Measurements from ENCODE around the gene STPG3. TPM values are rescaled to one million over a fixed set of nuclear protein-coding genes. Genes with fewer than 3 reads are reported as not detected.

STPG3 gene
- total and polyA plus RNA-seq, 2 of the 13 experiments (the other 11 are each of a cell fraction or from before 2014, with no cell fraction given) = not detected

GRCh38 chr9:137250329-137251193 lies 525 bp upstream of the STPG3 start (continued):
- TF ChIP-seq THAP9 (CRISPR knock-in tag; IDR thresholded peaks at IDR 0.05; ENCODE audit: borderline replicate concordance) (no peak), KDM4B (CRISPR knock-in tag; IDR thresholded peaks at IDR 0.05) (no peak), ZNF33A (CRISPR knock-in tag; IDR thresholded peaks at IDR 0.05; ENCODE audit: borderline replicate concordance) (no peak), MEF2D (CRISPR knock-in tag; IDR thresholded peaks at IDR 0.05) (no peak), ZNF546 (CRISPR knock-in tag; conservative IDR thresholded peaks at IDR 0.05) (no peak), ZC3H13 (CRISPR knock-in tag; IDR thresholded peaks at IDR 0.05) (no peak), IKZF1 (IDR thresholded peaks at IDR 0.05) (no peak), HOXD1 (CRISPR knock-in tag; IDR thresholded peaks at IDR 0.05) (no peak), ATF7-NPFF (CRISPR knock-in tag; IDR thresholded peaks at IDR 0.05; ENCODE audit: low read depth) (0 out of 2 replicates have a peak, but pooled peaks have one; percentile 30), HES4 (CRISPR knock-in tag; IDR thresholded peaks at IDR 0.05; ENCODE audit: borderline replicate concordance) (0 out of 2 replicates have a peak, but pooled peaks have one; percentile 24), ARNT2 (CRISPR knock-in tag; IDR thresholded peaks at IDR 0.05; ENCODE audit: low read depth) (0 out of 2 replicates have a peak, but pooled peaks have one; percentile 47), ZSCAN31 (CRISPR knock-in tag; IDR thresholded peaks at IDR 0.05; ENCODE audit: low read depth) (no peak), STAT5B (CRISPR knock-in tag; IDR thresholded peaks at IDR 0.05) (no peak), ZNF746 (CRISPR knock-in tag; IDR thresholded peaks at IDR 0.05) (no peak), MXI1 (IDR thresholded peaks at IDR 0.05; ENCODE audit: borderline replicate concordance, low read depth, low read length) (peak; percentile 34; the same call in 1 of the 3 replicates), HNF4A (CRISPR knock-in tag; IDR thresholded peaks at IDR 0.05) (peak; percentile 50), SPEN (CRISPR knock-in tag; IDR thresholded peaks at IDR 0.05; ENCODE audit: low read depth) (peak; percentile 47; the same call in 1 of the 2 replicates), ZFP91 (CRISPR knock-in tag; IDR thresholded peaks at IDR 0.05; ENCODE audit: borderline replicate concordance) (peak; percentile 57; the same call in 1 of the 2 replicates), MAF1 (CRISPR knock-in tag; IDR thresholded peaks at IDR 0.05; ENCODE audit: borderline replicate concordance) (no peak), ZNF564 (CRISPR knock-in tag; IDR thresholded peaks at IDR 0.05) (no peak), ZNF883 (CRISPR knock-in tag; IDR thresholded peaks at IDR 0.05; ENCODE audit: not compliant biosample characterization) (no peak)
- TF ChIP-seq, protein P1, sequence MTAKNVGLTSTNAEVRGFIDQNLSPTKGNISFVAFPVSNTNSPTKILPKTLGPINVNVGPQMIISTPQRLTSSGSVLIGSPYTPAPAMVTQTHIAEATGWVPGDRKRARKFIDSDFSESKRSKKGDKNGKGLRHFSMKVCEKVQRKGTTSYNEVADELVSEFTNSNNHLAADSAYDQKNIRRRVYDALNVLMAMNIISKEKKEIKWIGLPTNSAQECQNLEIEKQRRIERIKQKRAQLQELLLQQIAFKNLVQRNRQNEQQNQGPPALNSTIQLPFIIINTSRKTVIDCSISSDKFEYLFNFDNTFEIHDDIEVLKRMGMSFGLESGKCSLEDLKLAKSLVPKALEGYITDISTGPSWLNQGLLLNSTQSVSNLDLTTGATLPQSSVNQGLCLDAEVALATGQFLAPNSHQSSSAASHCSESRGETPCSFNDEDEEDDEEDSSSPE (CRISPR knock-in tag; IDR thresholded peaks at IDR 0.05) = no peak

Data from HepG2 (cell line).